ENCODE measurements around the gene ZNF337.
"Not testable (repeated sequence)": the region's sequence is repeated elsewhere in the genome, so short reads cannot be mapped to it uniquely, and the experiment has no call there.

ZNF337 gene

DNA sequence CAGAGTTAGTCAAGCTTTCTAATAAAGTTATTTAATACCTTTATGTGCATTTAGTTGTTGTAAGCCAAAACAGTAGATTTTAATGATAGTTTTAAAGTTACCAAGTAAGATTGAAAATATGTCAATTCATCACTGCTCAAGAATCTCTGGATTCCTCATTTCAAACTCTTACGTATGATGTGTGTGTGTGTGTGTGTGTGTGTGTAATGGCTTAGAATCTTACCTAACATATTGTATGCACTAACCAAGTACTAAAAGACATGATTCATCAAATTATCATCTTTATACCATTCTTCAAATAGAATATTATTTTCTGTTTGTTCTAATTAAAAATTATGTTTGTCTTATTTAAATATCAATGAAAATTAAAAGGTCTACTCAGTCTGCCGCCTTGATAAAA lies 41.5 kb upstream of the ZNF337 start:
- DNase-seq (ENCODE audit: low read depth) = peak; percentile 31
- TF ChIP-seq, protein P1, sequence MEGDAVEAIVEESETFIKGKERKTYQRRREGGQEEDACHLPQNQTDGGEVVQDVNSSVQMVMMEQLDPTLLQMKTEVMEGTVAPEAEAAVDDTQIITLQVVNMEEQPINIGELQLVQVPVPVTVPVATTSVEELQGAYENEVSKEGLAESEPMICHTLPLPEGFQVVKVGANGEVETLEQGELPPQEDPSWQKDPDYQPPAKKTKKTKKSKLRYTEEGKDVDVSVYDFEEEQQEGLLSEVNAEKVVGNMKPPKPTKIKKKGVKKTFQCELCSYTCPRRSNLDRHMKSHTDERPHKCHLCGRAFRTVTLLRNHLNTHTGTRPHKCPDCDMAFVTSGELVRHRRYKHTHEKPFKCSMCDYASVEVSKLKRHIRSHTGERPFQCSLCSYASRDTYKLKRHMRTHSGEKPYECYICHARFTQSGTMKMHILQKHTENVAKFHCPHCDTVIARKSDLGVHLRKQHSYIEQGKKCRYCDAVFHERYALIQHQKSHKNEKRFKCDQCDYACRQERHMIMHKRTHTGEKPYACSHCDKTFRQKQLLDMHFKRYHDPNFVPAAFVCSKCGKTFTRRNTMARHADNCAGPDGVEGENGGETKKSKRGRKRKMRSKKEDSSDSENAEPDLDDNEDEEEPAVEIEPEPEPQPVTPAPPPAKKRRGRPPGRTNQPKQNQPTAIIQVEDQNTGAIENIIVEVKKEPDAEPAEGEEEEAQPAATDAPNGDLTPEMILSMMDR (conservative IDR thresholded peaks at IDR 0.05; ENCODE audit: control insufficient read depth, insufficient read depth, low read depth, low read length) = no peak
- H3K4me3 ChIP-seq (ENCODE audit: control insufficient read depth, low read depth, low read length) = no peak overlapping the region

DNA sequence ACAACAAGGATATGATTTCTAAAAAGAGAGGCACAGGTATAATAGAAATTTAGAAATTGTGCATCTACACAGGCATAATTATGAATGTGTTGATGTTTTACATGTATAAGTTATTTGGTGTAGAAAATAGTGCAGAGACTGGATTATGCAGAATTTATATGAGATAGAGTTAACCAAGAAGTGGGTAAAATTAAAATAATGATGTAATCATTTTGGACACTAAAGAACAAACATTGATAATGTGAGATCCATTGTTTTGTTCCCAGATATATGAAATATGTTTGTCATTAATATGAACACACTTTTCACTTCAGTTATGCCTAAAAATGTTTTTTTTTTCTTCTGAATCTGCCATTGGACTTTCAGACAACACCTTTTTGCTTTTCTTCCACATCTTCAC lies 37.2 kb upstream of the ZNF337 start:
- TF ChIP-seq, protein P1 (conservative IDR thresholded peaks at IDR 0.05; ENCODE audit: control insufficient read depth, insufficient read depth, low read depth, low read length) = no peak
- no peak overlapping the region for H3K4me3 ChIP-seq (ENCODE audit: control insufficient read depth, low read depth, low read length)
- DNase-seq (ENCODE audit: low read depth) = no peak

DNA sequence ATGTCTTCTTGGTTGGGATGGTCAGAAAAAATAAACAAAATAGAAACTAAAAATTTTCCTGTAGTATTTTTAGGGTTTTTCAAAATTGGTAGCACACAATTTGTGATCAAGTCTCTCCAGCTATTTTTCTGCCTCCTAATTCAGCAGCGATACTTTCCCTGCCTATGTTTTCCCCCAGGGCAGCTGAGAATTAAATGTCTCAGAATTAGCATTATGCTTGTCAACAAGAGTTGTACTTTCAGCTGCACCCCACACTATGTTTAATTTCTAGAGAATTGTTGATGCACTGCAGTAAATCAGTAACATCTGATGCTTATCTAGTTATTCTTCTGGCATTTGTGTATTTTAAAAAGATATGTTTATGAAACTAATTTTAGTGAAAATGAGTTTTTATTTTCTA lies 34.2 kb upstream of the ZNF337 start:
- DNase-seq (ENCODE audit: low read depth) = no peak
- TF ChIP-seq, protein P1 (conservative IDR thresholded peaks at IDR 0.05; ENCODE audit: control insufficient read depth, insufficient read depth, low read depth, low read length) = no peak
- no peak overlapping the region for H3K4me3 ChIP-seq (ENCODE audit: control insufficient read depth, low read depth, low read length)

DNA sequence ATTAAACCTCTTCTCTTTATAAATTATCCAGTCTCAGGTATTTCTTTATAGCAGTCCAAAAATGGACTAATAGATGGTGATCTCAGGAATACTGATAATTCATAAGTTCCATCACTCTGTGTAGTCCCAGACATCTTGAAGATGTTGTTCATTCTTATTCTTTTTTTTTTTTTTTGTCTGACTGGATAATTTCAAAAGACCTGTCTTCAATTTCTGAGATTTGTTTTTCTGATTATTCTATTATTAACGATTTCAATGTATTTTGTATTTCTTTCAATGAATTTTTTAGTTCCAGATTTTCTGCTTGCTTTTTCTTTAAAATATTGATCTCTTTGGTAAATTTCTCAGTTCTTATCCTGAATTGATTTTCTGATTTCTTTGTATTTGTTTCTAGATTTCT lies 29.7 kb upstream of the ZNF337 start:
- no peak overlapping the region for H3K4me3 ChIP-seq (ENCODE audit: control insufficient read depth, low read depth, low read length)
- DNase-seq (ENCODE audit: low read depth) = no peak

DNA sequence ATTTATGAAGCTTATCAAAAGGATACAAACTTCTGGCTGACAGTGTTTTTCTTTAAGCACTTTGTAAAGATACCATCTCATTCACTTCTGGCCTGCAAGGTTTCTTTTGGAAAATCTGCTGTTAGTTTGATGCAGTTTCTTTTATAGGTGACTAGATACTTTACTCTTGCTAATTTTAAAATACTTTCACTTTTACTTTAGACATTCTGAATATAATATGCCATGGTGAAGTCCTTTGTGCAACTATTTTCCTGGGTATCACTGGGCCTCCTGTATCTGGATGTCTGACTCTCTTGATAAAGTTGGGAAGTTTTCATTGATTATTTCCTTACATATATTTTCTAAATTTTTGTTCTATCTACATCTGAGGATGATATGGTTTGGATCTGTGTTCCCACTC lies 29.0 kb upstream of the ZNF337 start:
- no peak overlapping the region for H3K4me3 ChIP-seq (ENCODE audit: control insufficient read depth, low read depth, low read length)
- no peak for DNase-seq (ENCODE audit: low read depth)
- TF ChIP-seq, protein P1 (conservative IDR thresholded peaks at IDR 0.05; ENCODE audit: control insufficient read depth, insufficient read depth, low read depth, low read length) = no peak

More for the DNA sequence above, 29.7 kb upstream of the ZNF337 start:
- TF ChIP-seq, protein P1 (conservative IDR thresholded peaks at IDR 0.05; ENCODE audit: control insufficient read depth, insufficient read depth, low read depth, low read length) = no peak

DNA sequence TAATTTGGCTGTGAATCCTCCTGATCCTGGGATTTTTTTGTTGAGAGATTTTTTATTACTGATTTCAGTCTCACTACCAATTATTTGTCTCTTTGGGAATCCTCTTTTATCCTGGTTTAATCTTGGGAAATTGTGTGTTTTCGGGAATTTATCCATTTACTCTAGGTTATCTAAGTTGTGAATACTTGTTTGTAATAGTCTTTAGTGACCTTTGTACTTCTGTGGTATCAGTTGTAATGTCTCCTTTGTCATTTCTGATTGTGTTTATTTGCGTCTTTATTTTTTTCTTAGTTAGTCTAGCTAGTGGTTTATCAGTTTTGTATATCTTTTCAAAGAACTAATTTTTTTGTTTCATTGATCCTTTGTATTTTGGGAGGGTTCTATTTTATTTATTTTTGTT lies 27.3 kb upstream of the ZNF337 start:
- DNase-seq (ENCODE audit: low read depth) = no peak
- TF ChIP-seq, protein P1 (conservative IDR thresholded peaks at IDR 0.05; ENCODE audit: control insufficient read depth, insufficient read depth, low read depth, low read length) = no peak
- no peak overlapping the region for H3K4me3 ChIP-seq (ENCODE audit: control insufficient read depth, low read depth, low read length)

DNA sequence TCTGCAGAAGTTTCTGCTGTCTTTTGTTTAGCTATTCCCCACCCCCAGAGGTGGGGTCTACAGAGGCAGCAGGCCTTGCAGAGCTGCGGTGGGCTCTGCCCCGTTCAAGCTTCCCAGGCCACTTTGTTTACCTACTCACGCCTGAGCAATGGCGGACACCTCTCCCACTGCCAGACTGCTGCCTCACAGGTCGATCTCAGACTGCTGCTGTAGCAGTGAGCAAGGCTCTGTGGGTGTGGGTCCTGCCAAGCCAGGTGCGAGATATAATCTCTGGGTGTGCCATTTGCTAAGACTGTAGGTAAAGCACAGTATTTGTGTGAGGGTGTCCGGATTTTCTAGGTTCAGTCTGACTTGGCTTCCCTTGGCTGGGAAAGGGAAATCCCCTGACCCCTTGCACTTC lies 23.6 kb upstream of the ZNF337 start:
- TF ChIP-seq, protein P1 (conservative IDR thresholded peaks at IDR 0.05; ENCODE audit: control insufficient read depth, insufficient read depth, low read depth, low read length) = no peak
- DNase-seq (ENCODE audit: low read depth) = no peak
- no peak overlapping the region for H3K4me3 ChIP-seq (ENCODE audit: control insufficient read depth, low read depth, low read length)

DNA sequence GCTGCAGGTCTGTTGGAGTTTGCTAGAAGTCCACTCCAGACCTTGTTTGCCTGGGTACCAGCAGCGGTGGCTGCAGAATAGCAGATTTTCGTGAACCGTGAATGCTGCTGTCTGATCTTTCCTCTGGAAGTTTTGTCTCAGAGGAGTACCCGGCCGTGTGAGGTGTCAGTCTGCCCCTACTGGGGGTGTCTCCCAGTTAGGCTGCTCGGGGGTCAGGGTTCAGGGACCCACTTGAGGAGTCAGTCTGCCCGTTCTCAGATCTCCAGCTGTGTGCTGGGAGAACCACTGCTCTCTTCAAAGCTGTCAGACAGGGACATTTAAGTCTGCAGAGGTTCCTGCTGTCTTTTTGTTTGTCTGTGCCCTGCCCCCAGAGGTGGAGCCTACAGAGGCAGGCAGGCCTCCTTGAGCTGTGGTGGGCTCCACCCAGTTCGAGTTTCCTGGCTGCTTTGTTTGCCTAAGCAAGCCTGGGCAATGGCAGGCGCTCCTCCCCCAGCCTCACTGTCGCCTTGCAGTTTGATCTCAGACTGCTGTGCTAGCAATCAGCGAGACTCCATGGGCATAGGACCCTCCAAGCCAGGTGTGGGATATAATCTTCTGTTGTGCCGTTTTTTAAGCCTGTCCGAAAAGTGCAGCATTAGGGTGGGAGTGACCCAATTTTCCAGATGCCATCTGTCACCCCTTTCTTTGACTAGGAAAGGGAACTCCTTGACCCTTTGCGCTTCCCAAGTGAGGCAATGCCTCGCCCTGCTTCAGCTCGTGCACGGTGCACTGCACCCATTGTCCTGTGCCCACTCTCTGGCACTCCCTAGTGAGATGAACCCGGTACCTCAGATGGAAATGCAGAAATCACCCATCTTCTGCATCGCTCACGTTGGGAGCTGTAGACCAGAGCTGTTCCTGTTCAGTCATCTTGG lies 22.5 kb upstream of the ZNF337 start:
- DNase-seq (ENCODE audit: low read depth); H3K4me3 ChIP-seq (ENCODE audit: control insufficient read depth, low read depth, low read length): not testable (repeated sequence)
